IMR-90 (cell line): ENCODE results near the gene THNSL1. TPM values are rescaled to one million over a fixed set of nuclear protein-coding genes. Genes with fewer than 3 reads are reported as not detected.
A peak's percentile ranks its signal among the peaks of the same experiment; 100 is the strongest.

Source experiments
- ATAC-seq: fragments of 200-7000 bp; cut with Tn5 transposase; 2 replicates; pipeline ENCODE4 v1.9.1; 2020; ENCODE audit warnings: low read depth, mild to moderate bottlenecking, moderate library complexity
- BruUV-seq: library from RNA; stranded (reverse); fragments of 400-500 nt; replicated peaks from 2 replicates; lab custom pipeline; 2021; lab: Mats Ljungman, UMichigan
- CTCF ChIA-PET: fragments of 300-600 bp; formaldehyde crosslinking; extraction: SDS; loops from one replicate; lab custom pipeline; 2021; ENCODE audit warnings: antibody characterized with exemption; lab: Yijun Ruan, JAX
- POLR2A ChIA-PET: fragments of 300-600 bp; sonication (Branson Sonifier 250); formaldehyde crosslinking; loops from one replicate; lab custom pipeline; 2022; ENCODE audit warnings: antibody characterized with exemption; ENCODE audit not compliant: unreplicated experiment; lab: Charles Lee
- DNase-seq: peaks from one replicate; pipeline ENCODE4 v3.0.0; 2013
- H2AFZ ChIP-seq: replicated peaks from 2 replicates; pipeline ENCODE3; 2013; ENCODE audit warnings: low read length, mild to moderate bottlenecking; ENCODE audit not compliant: poor library complexity
- H2AK5ac ChIP-seq: 2 replicates; pipeline ENCODE4 v1.6.1; 2013; ENCODE audit warnings: low read depth, low read length, inconsistent platforms
- H2AK9ac ChIP-seq: replicated peaks from 2 replicates; pipeline ENCODE3; 2013; ENCODE audit warnings: mild to moderate bottlenecking, low read depth, low read length, moderate library complexity; ENCODE audit not compliant: poor library complexity
- H2BK120ac ChIP-seq: 2 replicates; pipeline ENCODE4 v1.6.1; 2013; ENCODE audit warnings: low read depth, low read length, inconsistent platforms
- H2BK15ac ChIP-seq: 3 replicates; pipeline ENCODE4 v1.6.1; 2013; ENCODE audit warnings: low read depth, low read length, inconsistent platforms
- H2BK20ac ChIP-seq: 2 replicates; pipeline ENCODE4 v1.6.1; 2013; ENCODE audit warnings: low read depth, mild to moderate bottlenecking, inconsistent platforms, low read length, moderate library complexity
- H2BK5ac ChIP-seq: 2 replicates; pipeline ENCODE4 v1.6.1; 2013; ENCODE audit warnings: mild to moderate bottlenecking, low read depth, low read length, inconsistent platforms; ENCODE audit not compliant: poor library complexity, severe bottlenecking
- H3K14ac ChIP-seq: replicated peaks from 2 replicates; pipeline ENCODE4 v1.6.1; 2013; ENCODE audit warnings: low read depth, low read length, inconsistent platforms
- H3K18ac ChIP-seq: 2 replicates; pipeline ENCODE4 v1.6.1; 2013; ENCODE audit warnings: low read depth, low read length, control low read depth
- H3K23ac ChIP-seq: 2 replicates; pipeline ENCODE4 v1.6.1; 2013; ENCODE audit warnings: low read depth, low read length, inconsistent platforms
- H3K27ac ChIP-seq: 2 replicates; pipeline ENCODE4 v1.5.1; 2013; ENCODE audit warnings: mild to moderate bottlenecking, control low read depth, low read length; ENCODE audit not compliant: insufficient read depth
- H3K27me3 ChIP-seq: 2 replicates; pipeline ENCODE4 v1.6.1; 2013; ENCODE audit warnings: low read length; ENCODE audit not compliant: control insufficient read depth, insufficient read depth
- H3K36me3 ChIP-seq: 2 replicates; pipeline ENCODE4 v1.6.1; 2013; ENCODE audit warnings: low read length, mixed read lengths; ENCODE audit not compliant: control insufficient read depth, insufficient read depth
- H3K4ac ChIP-seq: 2 replicates; pipeline ENCODE4 v1.6.1; 2013; ENCODE audit warnings: low read depth, low read length, inconsistent platforms
- H3K4me1 ChIP-seq: 2 replicates; pipeline ENCODE4 v1.6.1; 2013; ENCODE audit warnings: low read length, mixed read lengths; ENCODE audit not compliant: control insufficient read depth, insufficient read depth
- H3K4me2 ChIP-seq: 2 replicates; pipeline ENCODE4 v1.6.1; 2013; ENCODE audit warnings: low read depth, mild to moderate bottlenecking, control low read depth, low read length, moderate library complexity
- H3K4me3 ChIP-seq: 2 replicates; pipeline ENCODE4 v1.5.1; 2013; ENCODE audit warnings: low read depth, mild to moderate bottlenecking, control low read depth, low read length, moderate library complexity; ENCODE audit not compliant: insufficient read depth
- H3K56ac ChIP-seq: 2 replicates; pipeline ENCODE4 v1.6.1; 2013; ENCODE audit warnings: low read length, inconsistent platforms; ENCODE audit not compliant: insufficient read depth; ENCODE audit errors: extremely low read depth
- H3K79me1 ChIP-seq, 2 experiments: 2 replicates each; pipeline ENCODE4 v1.6.1; 2013; ENCODE audit warnings: low read length in 2 of 2, inconsistent platforms in 1 of 2, low read depth in 1 of 2
- H3K9ac ChIP-seq: 2 replicates; pipeline ENCODE4 v1.6.1; 2013; ENCODE audit warnings: low read depth, low read length, control low read depth
- H3K9me1 ChIP-seq: 2 replicates; pipeline ENCODE4 v1.6.1; 2013; ENCODE audit warnings: low read length, inconsistent platforms; ENCODE audit not compliant: insufficient read depth
- H3K9me3 ChIP-seq: 2 replicates; pipeline ENCODE4 v1.6.1; 2013; ENCODE audit warnings: low read length; ENCODE audit not compliant: control insufficient read depth, insufficient read depth
- H4K20me1 ChIP-seq: 2 replicates; pipeline ENCODE4 v1.6.1; 2013; ENCODE audit warnings: low read length, inconsistent platforms; ENCODE audit not compliant: insufficient read depth
- H4K5ac ChIP-seq: 2 replicates; pipeline ENCODE4 v1.6.1; 2013; ENCODE audit warnings: mild to moderate bottlenecking, low read depth, low read length, control low read depth
- H4K8ac ChIP-seq, 2 experiments: 2 replicates each; pipeline ENCODE4 v1.6.1; 2013; ENCODE audit warnings: low read depth in 2 of 2, low read length in 2 of 2, control low read depth in 1 of 2, inconsistent platforms in 1 of 2
- H4K91ac ChIP-seq: 2 replicates; pipeline ENCODE4 v1.6.1; 2013; ENCODE audit warnings: low read depth, low read length, inconsistent platforms; ENCODE audit not compliant: insufficient read depth
- MAFK ChIP-seq: IDR thresholded peaks from 2 replicates; pipeline ENCODE4 v1.6.1; 2012; ENCODE audit warnings: low read depth, low read length, improper control_type of control experiment
- POLR2A ChIP-seq: IDR thresholded peaks from 2 replicates; pipeline ENCODE4 v1.6.1; 2012; ENCODE audit warnings: mild to moderate bottlenecking, low read depth, low read length
- WGBS, 2 experiments: methylation state at CpG; one replicate each; pipeline versions ENCODE4 v1.1.5 to v1.1.7; 2013; ENCODE audit warnings: missing lambda C conversion rate in 2 of 2; ENCODE audit not compliant: insufficient read length in 1 of 2; ENCODE audit errors: extremely low coverage in 2 of 2; 5-methylcytosine and 5-hydroxymethylcytosine counted together
- dilution Hi-C: fragments of 300-500 bp; cut with HindIII; formaldehyde crosslinking; loops from one replicate; pipeline ENCODE4 v1.14.3; 2018; ENCODE audit warnings: low sequenced_read_pairs; ENCODE audit not compliant: unreplicated experiment
- in situ Hi-C: fragments of 300-500 bp; cut with MboI; formaldehyde crosslinking; loops from 3 replicates; pipeline ENCODE4 v1.14.3; 2019; ENCODE audit warnings: low sequenced_read_pairs, inconsistent platforms, mixed read lengths
- intact Hi-C: fragments of 100-400 bp; cut with micrococcal nuclease; formaldehyde crosslinking; loops from 2 replicates; pipeline ENCODE4 v1.10.0; 2022
- polyA plus RNA-seq, 3 experiments: library from polyadenylated mRNA; depleted of rRNA; stranded (reverse); fragments of >200 nt; gene quantifications; 2 replicates each; pipeline ENCODE4 v1.2.3, GENCODE V29; 2012; ENCODE audit warnings: low replicate concordance in 1 of 3
- total RNA-seq: library from RNA; depleted of rRNA; stranded (reverse); fragments of >200 nt; gene quantifications from 2 replicates; pipeline ENCODE4 v1.2.3, GENCODE V29; 2012

THNSL1 gene
- total and polyA plus RNA-seq, 2 of the 4 experiments (the other 2 are of a cell fraction): 1.3 to 2.0 TPM

- in situ Hi-C loops (no loop called here), dilution Hi-C loops (no loop called here), intact Hi-C loops (no loop called here)
- ATAC-seq (no peak), DNase-seq (peak; percentile 32)
- no CpG with 5 or more reads among the region's 1 CpG for WGBS, 2 experiments
- H4K91ac ChIP-seq: no peak overlapping the region
- no peaks in the 10 kb centered on the region for H3K27me3 ChIP-seq
- no peak for TF ChIP-seq POLR2A
- TF ChIP-seq MAFK: no peak
- no peak overlapping the region for H2BK15ac ChIP-seq
- H3K9ac ChIP-seq: no peak overlapping the region
- no peak overlapping the region for H2BK20ac ChIP-seq
- H3K4me3 ChIP-seq: no peak overlapping the region
- H2AK5ac ChIP-seq: no peak overlapping the region
- H3K9me1 ChIP-seq: no peaks in the 10 kb centered on the region
- ChIA-PET CTCF (interaction anchor here (0.5 kb wide), 1 partner anchor 47 kb away, joined by 4 read pairs; no protein-coding TSS in a partner anchor), POLR2A (no interaction called here)
- no peak overlapping the region for H4K8ac ChIP-seq
- H3K9me3 ChIP-seq: no peaks in the 10 kb centered on the region
- no TSS peak for BruUV-seq
- no peak overlapping the region for H2BK120ac ChIP-seq
- H3K4me1 ChIP-seq: no peaks in the 10 kb centered on the region
- no peak overlapping the region for H3K23ac ChIP-seq
- no peak overlapping the region for H2AFZ ChIP-seq
- no peak overlapping the region for H4K5ac ChIP-seq
- no peak overlapping the region for H3K18ac ChIP-seq
- no peaks in the 10 kb centered on the region for H3K79me1 ChIP-seq
- H3K14ac ChIP-seq: no peak overlapping the region
- H2BK5ac ChIP-seq: no peak overlapping the region
- no peak overlapping the region for H2AK9ac ChIP-seq
- no peak overlapping the region for H3K27ac ChIP-seq
- no peaks in the 10 kb centered on the region for H3K36me3 ChIP-seq
- no peak overlapping the region for H3K56ac ChIP-seq
- no peak overlapping the region for H3K4ac ChIP-seq
- H3K4me2 ChIP-seq: no peak overlapping the region
- no peaks in the 10 kb centered on the region for H4K20me1 ChIP-seq
These were observed 12.3 kb downstream of the THNSL1 start for GRCh38 chr10:25028711-25029110.
